ENCODE results near the gene AGAP1.
"Not testable (repeated sequence)": the region's sequence is repeated elsewhere in the genome, so short reads cannot be mapped to it uniquely, and the experiment has no call there.

The AGAP1 gene

DNA sequence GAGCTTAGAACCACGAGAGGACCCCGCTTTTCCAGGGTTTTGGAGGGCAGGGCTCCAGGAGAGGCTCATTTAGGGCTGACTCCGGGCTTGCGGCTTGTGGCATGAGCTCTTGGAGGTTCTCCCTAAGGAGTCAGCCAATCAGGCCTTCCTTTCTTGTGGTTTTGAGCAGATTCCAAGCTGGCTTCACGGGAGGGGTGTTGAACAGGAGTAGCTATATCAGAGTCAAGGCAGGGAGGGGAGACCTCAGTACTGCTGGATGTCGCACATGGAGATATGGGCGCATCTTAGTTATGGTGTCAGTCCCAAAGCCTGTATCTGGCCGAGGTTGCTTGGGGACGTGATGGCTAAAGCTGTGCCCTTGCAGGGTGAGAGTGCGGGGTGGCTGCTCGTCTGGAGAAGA is 98.6 kb downstream of the AGAP1 start:
- no peak for DNase-seq (ENCODE audit: low read depth)

DNA sequence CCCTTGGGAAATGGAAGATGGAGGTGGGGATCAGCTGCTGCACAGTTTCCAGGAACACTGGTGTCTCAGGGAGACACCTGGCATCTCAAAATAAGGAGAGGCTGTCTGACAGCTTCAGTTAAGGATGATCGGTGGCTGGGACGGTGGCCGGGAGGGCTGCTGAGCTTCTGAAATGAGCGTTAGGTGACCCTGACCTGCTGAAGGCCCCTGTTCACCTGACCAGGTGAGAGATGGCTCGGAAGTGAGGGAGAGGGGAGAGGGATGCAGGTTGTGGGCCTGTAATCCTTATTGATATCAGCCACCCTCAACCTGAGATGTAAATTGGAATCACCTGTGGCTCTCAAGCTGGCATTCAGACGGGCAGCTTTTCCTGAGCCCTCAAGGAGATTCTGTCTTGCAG is 99.0 kb downstream of the AGAP1 start:
- DNase-seq (ENCODE audit: low read depth) = no peak

DNA sequence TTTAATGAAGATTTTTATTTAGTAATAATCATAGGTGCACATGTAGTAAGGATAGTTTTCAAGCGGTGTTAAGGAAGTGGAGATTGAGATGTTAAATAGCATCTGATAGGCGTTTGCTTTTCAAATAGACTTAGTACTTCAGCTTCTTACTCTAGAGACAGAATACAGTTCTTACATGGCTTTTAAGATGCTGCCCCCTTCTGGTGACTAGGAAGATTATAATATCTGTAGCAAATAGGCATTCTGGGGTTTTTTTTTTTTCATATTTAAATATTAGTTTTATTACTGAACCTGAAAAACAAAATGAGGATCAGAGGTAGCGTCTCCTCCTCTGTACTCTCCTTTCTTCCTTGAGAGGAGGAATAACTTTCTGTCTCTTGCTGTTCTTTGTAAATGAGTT is 100.2 kb downstream of the AGAP1 start:
- DNase-seq (ENCODE audit: low read depth) = no peak

DNA sequence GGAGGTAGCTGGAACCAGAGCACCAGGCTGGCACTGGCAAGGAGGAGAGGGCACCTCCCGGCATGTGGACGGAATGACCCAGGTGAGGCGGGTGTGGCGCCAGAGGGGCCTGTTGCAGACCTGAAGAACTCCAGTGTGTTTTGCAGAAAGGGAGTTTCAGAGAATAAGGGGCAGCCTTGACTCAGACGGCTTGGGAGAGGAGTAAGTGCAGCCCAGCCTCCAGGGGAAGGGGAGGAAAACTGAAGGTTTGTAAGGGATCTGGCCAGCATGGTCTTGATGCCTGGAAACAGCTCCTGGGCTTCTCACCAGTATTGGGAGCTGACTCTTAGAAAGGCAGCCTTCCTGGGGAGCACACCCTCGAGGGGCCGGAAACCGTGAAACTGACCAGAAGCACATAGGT is 101.1 kb downstream of the AGAP1 start:
- DNase-seq (ENCODE audit: low read depth) = no peak

DNA sequence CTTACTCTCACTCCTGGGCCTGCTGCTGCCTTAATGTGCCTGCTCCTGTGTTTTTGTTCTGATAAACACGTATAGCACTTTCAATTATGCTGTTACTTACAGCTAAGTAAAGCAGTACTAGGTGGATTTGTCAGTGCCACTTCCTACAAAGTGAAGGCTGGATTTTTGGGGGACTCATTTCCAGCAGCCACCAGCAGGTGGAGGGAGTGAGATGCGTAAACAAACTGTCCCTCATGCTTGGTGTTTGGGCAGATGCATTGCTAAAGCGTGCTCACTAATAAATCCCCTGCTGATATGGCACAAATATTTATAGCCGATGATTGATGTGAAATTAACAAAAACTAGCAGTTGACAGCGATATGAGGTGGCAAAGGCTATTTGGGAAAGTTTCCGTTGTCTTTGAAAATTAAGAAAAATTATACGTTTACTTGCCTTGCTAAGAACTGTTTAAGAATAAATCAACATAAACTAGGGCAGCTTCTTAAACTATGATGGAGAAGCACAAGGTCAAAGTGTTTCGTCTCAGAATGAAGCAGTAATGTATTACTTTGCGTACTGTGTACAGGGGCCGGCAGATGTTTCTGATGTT is 101.7 kb downstream of the AGAP1 start:
- no peak for DNase-seq (ENCODE audit: low read depth)

DNA sequence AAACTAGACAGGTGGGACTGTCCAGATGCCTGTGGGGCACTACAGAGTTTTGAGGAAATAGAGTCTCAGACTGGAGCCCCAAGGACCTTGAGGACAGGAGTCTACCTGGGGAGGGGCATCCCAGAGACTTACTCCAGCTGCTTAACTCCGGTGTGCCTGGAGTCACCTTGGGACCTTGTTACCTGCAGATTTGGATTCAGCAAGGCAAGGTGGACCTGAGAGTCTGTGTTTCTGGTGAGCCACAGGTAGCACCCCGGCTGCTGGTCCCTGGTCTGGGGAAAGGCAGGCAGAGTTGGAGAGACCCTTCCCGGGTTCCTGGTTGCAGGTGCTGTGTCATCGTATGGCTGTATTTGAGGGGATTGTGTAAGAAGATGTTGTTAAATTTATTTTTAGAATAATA is 102.4 kb downstream of the AGAP1 start:
- DNase-seq (ENCODE audit: low read depth) = no peak

DNA sequence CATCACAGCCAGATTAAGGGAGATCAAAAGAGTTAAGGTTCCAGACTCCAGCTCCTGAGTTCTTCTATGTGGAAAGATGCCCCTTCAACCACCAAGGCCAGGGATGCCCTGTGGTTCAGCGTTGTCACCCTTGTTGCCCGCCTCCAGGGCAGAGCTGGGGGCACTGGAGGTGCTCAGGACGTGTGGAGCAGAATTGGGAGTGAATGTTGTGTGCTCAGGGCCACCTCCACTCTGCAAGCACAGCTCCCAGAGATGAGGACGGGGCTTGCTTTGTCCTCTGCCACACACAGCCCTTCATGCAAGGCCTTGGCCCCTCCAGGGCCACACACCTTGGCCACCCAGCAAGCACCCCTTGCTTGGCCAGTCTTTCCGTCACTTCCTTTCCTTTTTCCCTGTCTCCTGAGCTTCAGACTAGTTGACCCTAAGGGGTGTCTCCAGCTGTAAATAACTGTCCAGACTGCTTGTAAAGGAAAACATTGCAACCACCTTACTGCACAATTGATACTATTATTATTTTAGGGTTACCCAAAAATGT is 103.3 kb downstream of the AGAP1 start:
- DNase-seq (ENCODE audit: low read depth) = no peak

DNA sequence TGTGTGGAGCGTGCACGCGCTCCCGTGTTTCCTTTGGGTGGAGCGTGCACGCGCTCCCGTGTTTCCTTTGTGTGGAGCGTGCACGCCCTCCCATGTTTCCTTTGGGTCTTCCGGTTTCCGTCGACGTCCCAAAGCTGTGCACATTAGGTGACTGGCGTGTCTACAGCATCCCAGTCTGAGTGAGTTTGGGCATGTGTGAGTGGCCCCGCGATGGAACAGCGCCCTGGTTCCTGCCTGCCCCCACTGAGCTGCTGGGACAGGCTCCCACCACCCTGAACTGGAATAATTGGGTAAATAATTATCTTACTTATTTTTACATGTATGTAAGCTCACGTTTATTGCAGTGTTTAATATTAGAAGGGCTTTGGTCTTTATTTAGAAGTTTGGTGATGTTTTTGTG is 104.2 kb downstream of the AGAP1 start:
- DNase-seq (ENCODE audit: low read depth) = no peak

DNA sequence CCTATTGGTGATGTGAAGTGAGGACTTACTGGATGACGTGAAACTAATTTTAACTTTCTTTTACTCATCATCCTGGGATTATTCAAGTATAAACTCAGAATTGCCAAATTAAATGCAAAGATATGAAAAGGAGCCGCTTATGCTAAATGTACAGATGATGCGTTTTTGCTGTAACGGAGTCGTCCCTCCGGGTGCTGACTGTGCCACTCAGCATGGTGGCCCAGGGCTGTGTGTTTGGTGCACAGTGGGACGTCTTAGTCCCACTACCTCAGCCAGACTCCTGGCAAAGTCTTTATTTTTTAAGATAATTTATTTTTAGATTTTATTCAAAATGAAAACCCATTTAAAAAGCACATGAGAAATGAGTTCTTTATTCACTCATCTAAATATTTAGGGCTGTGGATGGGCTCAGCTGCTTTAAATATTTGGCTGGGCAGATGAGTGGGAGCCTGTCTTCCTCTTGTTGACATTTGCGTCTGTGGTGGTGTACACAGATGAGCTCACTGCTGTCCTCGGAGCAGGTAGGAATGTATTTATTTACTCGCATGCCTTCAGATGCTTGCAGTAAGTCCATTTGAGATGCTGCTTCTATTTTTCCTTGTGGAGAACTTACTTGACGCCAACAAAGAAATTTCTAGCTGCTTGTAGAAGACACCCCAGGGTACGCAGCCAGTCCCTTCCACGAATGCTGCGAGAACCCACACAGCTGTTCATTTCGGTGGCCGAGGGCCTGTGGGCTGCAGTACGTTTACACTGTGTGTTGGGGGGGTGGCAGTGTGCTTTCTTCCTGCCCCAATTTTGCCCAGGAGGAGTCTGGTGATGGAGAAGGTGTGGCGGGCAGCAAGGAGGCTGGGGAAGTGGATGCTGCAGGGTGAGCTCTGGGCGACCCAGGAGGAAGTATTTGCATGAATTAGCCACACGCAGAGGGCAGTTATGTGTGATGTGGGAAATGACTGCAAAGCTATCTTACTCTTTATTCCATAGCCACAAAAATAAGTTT is 105.0 kb downstream of the AGAP1 start:
- DNase-seq (ENCODE audit: low read depth) = no peak

DNA sequence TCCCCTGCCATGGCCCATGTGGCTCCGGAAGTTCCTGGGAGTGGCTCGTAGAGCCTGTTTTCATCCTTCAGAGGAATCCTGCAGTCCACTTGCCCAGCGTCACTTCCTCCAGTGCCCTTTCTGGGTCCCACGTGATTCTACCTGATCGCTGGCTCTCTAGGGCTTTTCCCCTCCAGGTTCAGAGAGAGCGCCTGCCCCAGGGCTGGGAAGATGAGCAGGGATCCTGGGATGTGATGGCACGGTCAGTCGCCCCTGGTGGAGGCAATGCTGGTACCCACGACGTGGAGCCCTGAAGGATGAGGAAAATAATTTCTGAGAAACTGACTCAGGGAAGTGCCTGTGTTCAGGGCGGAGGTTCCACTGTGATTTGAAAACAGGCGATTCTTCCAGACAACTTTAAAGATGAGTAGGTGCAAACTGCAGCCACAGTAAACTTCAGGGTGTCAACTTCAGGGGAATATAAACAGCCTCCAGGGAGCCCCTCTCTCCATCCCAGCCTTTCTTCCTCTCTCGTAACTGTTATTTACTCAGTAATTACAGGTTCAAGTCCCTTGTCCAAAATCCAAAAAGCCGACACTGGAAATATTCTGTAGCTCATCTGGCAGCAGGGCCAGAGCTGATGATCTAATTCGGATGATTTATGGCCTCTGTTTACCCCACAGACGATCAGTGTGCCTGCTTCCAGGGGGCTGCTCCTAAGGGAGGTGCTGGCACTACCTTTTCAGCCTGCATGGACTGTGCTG is 105.9 kb downstream of the AGAP1 start:
- no peak for DNase-seq (ENCODE audit: low read depth)

DNA sequence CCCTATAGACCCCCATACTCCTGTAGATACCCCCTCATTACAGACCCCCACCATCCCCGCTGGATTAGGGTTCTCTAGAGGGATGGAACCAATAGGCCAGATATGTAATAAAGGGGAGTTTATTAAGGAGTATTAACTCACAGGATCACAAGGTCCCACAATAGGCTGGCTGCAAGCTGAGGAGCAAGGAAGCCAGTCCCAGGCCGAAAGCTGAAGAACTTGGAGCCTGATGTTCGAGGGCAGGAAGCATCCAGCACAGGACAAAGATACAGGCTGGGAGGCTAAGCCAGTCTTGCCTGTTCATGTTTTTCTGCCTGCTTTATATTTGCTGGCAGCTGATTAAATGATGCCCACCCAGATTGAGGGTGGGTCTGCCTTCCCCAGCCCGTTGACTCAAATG is 106.6 kb downstream of the AGAP1 start:
- no peak for DNase-seq (ENCODE audit: low read depth)

DNA sequence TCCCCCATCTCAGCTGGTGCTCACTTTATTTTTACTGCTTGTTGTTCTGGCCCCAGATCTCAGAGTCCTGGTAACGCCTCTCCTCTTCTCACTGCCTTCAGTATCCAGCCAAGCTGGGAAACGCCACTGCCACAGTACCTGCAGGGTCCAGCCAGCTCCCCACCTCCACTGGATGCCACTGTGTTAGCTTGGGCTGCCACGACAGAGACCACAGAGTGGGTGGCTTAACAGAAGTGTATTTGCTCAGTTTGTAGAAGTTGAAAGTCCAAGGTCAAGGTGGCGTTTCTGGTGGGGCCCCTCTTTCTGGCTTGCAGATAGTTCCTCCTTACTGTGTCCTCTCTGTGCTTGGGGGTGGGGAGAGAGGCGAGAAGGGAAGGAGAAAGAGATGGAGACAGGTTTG is 107.1 kb downstream of the AGAP1 start:
- no peak for DNase-seq (ENCODE audit: low read depth)

DNA sequence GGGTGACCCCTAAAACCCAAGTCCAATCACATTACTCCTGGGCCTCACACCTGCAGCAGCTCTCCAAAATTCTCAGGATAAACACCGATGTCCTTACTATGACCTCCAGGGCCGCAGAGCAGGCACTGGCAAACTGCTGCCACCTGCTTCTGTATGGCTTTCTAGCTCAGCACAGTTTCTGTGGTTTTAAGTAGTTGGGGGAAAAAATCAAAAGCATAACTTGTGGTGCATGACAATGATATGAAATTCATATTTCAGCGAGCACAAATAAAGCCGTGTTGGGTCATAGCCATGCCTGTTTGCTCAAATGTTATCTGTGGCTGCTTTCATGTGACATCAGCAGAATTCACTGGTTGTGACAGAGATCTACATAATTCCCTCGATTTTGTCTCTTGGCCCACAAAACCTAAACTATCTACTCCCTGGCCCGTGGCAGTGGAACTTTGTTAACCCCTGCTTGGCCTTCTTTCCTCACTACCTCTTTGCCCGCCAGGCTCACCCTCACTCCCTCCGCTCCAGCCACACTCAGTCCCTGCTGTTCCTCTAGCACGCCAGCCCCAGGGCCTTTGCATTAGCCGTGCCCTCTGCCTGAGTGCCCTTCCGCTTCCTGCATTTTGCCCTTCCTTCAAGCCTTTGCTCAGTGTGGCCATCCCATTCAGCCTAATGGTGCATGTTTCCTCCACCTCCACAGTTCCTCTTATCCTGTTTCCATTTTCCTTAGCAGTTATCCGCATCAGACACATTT is 108.3 kb downstream of the AGAP1 start:
- DNase-seq (ENCODE audit: low read depth) = no peak

DNA sequence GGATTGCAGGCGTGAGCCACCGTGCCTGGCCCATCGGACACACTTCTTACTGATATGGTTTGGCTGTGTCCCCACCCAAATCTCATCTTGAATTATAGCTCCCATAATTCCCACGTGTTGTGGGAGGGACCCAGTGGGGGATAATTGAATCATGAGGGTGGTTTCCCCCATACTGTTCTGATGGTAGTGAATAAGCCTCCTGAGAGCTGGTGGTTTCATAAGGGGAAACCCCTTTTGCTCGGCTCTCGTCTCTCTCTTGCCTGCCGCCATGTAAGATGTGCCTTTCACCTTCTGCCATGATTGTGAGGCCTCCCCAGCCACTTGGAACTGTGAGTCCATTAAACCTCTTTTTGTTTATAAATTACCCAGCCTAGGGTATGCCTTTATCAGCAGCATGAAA is 109.1 kb downstream of the AGAP1 start:
- DNase-seq (ENCODE audit: low read depth) = not testable (repeated sequence)

DNA sequence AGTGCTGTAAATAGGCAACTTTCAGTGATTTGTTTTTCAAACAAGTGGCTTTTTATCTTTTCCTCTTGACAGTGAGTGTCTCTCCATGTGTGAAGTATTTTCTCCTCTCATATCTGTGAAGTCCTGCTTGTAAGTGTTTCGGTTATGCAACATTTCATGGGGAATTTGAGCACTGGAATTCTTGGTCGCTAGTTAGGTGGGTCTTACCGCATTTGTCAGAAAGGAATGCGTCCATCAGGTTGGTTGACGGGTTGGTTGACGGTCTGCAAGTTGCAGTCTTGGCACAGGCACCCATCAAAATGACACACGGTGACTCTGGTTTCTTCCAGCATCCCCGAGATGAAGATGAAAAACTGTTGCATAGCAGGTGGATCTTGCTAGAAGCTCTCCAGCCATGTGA is 109.8 kb downstream of the AGAP1 start:
- no peak for DNase-seq (ENCODE audit: low read depth)

DNA sequence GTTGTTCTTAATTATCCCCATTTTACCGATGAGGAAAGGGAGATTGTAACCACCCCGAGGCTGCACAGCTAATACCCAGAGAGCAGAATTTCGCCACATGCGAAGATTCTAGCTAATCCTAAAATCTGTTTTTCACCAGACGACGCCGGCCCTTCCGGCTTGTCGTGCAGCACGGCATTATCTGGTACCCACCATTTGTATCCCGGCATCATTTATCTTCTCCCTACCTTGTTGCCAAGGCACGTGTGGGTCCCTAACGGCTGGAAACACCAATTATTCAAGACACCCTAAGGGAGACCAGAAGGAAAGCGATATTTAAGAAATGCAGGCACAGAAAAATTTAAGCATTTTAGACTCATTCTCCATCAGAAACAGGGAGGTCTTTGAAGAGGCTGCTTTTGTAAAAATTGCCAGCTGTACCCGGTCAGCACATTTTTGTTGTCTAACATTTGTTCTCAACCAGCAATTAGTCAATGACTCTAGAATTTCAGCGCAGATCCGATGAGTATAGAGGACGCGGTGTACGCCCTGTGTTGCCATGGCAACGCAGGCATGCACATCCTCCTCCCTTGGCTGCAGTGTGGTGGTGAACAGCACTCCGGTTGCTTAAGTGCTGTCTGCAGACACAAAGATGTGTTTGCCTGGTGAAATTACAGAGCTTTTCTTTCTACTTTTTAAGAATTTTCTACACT is 111.6 kb downstream of the AGAP1 start:
- DNase-seq (ENCODE audit: low read depth) = no peak

DNA sequence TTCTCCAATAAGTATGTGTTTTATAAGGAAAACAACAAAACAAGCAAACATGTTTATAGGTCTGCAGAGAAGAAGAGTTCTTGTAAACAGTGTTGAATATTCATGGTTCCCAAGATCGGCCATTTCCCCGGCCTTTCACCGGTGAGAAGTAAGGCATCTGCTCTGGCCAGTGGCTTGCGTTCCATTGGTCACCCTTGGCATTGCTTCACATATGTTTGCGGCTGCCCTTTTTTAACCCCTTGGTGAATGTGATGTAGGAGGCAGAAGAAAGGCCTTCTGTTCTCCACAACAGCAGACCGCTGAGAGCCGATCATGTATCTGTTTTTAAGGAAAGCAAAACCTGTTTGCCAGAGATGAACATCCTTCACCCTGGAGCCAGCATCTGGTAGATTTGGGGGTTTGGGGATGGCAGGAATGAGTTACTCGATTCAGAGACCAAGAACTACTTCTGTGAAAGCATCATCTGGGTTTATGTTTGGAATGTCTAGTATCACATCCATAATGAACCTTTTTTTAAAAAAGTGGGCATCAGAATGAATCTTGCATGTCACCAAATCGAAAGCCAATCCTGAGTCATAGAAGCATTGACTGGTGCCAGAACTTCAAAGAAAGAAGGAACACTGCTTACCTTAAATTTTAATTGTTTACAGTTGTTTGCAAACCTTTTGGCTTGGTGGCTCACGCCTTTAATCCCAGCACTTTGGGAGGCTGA is 112.3 kb downstream of the AGAP1 start:
- DNase-seq (ENCODE audit: low read depth) = no peak

DNA sequence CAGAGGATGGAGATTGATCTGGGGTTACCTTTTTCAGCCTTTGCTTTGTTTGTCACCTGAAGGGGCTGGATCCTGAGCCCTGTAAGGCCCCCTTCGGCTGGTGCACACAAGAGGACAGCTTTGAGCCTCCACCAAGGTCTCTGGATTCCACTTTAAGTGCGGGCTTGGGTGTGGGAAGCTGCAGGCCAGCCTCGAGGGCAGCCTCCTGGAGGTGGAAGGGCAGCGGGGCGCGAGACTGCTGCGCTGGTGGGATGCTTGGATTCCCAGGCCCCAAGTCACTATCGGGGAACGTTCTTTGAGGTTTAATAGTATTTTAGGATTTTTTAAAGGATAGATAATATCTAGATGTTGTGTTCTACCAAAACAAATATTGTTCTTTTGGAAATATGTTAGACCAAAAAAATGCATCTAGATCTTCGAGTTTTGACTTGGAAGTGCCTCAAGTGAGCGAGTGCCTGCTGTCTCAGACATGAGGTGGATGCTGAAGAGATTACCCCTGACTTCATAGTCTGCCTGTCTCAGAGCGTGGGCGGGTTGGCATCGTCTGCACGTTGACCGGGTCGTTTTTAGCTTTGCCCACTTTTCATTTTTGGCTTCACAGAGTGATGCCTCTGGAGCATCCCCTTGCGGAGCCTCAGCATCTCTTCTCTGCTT is 113.8 kb downstream of the AGAP1 start:
- no peak for DNase-seq (ENCODE audit: low read depth)

DNA sequence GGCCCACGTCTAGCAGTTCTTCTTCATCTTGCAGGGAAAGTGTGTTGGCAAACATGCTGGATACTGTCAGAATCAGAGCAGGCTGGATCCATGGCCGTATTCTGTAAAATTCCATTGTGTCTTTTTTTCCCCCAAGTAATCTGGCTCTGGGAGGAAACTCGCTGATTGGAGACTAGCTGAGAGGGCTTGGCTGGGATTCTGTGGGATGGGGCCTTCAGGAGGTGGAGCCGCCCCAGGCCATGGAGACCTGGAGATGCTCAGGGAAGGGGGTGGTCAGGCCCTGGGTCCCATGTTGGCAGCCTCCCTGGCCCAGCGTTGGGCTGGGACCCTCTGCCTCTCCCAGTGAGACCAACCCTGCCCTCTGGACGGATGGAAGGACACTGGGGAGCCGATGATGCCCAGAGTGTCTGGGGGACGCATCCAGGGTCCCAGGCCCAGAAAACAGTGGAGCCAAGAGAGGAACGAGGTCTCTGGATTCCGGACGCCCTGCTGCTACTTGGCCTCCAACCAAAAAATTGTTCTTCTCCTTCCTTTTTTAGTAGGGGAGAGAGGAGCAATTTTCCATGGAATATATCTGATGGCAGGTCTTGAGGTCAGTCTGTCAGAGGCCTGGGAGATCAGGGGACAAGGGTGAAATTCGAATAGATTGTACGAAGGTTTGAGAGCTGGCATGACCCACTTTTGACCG is 114.5 kb downstream of the AGAP1 start:
- DNase-seq (ENCODE audit: low read depth) = no peak

DNA sequence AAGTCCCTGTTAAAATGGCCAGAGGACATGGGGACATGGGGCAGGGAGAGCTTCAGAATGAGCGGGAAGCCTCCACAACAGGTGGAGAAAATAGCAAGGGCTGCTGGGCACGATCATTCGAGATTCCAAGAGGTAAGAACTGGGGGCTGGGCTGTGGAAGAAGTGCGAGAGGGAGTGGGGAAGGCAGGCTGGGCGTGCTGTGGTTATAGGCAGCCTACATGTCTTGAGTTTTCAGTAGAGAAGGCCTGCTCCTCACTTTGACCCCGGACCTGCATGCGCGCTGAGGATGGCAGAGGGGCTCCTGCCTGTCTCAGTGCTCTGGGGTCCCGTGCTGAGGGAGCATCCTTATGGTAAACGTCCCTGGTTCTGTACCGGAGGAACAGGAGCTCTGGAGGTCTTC is 115.5 kb downstream of the AGAP1 start:
- no peak for DNase-seq (ENCODE audit: low read depth)
